ENCODE results near the gene TRABD2B. TPM values are rescaled to one million over a fixed set of nuclear protein-coding genes. Genes with fewer than 3 reads are reported as not detected.

TRABD2B gene
- total RNA-seq, 1 donor from 2014 or later = 1.4 TPM

GRCh38 chr1:47819574-47819888, 177.7 kb downstream of the TRABD2B start:
- DNase-seq = no peak
- no peak overlapping the region for H3K4me3 ChIP-seq
- TF ChIP-seq, protein P1, sequence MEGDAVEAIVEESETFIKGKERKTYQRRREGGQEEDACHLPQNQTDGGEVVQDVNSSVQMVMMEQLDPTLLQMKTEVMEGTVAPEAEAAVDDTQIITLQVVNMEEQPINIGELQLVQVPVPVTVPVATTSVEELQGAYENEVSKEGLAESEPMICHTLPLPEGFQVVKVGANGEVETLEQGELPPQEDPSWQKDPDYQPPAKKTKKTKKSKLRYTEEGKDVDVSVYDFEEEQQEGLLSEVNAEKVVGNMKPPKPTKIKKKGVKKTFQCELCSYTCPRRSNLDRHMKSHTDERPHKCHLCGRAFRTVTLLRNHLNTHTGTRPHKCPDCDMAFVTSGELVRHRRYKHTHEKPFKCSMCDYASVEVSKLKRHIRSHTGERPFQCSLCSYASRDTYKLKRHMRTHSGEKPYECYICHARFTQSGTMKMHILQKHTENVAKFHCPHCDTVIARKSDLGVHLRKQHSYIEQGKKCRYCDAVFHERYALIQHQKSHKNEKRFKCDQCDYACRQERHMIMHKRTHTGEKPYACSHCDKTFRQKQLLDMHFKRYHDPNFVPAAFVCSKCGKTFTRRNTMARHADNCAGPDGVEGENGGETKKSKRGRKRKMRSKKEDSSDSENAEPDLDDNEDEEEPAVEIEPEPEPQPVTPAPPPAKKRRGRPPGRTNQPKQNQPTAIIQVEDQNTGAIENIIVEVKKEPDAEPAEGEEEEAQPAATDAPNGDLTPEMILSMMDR (IDR thresholded peaks at IDR 0.05; ENCODE audit: borderline replicate concordance) = no peak
- no peaks in the 10 kb centered on the region for H3K27me3 ChIP-seq (ENCODE audit: low read depth)
- H3K9me3 ChIP-seq (replicated peaks) = no peaks in the 10 kb centered on the region
- no peak overlapping the region for H3K27ac ChIP-seq (replicated peaks)
- intact Hi-C loops (cut with micrococcal nuclease) = no loop called here
- peaks cover 9% of the 10 kb centered on the region for H3K4me1 ChIP-seq
- H3K36me3 ChIP-seq = no peaks in the 10 kb centered on the region

GRCh38 chr1:47818682-47819573, 178.3 kb downstream of the TRABD2B start:
- Histone ChIP-seq H3K36me3 (no peaks in the 10 kb centered on the region), H3K27ac (replicated peaks) (no peak overlapping the region), H3K27me3 (ENCODE audit: low read depth) (no peaks in the 10 kb centered on the region), H3K4me1 (peaks cover 15% of the 10 kb centered on the region), H3K9me3 (replicated peaks) (no peaks in the 10 kb centered on the region), H3K4me3 (no peak overlapping the region)
- no peak for DNase-seq
- TF ChIP-seq, protein P1 (IDR thresholded peaks at IDR 0.05; ENCODE audit: borderline replicate concordance) = no peak
- intact Hi-C loops (cut with micrococcal nuclease) = no loop called here

- H3K36me3 ChIP-seq = no peaks in the 10 kb centered on the region
- H3K4me1 ChIP-seq = peaks cover 19% of the 10 kb centered on the region
- H3K9me3 ChIP-seq (replicated peaks) = no peaks in the 10 kb centered on the region
- intact Hi-C loops (cut with micrococcal nuclease) = no loop called here
- H3K27me3 ChIP-seq (ENCODE audit: low read depth) = no peaks in the 10 kb centered on the region
- TF ChIP-seq, protein P1 (IDR thresholded peaks at IDR 0.05; ENCODE audit: borderline replicate concordance) = no peak
- no peak for DNase-seq
- no peak overlapping the region for H3K4me3 ChIP-seq
- no peak overlapping the region for H3K27ac ChIP-seq (replicated peaks)
Measured at GRCh38 chr1:47817861-47818260, 179.3 kb downstream of the TRABD2B start.

DNA sequence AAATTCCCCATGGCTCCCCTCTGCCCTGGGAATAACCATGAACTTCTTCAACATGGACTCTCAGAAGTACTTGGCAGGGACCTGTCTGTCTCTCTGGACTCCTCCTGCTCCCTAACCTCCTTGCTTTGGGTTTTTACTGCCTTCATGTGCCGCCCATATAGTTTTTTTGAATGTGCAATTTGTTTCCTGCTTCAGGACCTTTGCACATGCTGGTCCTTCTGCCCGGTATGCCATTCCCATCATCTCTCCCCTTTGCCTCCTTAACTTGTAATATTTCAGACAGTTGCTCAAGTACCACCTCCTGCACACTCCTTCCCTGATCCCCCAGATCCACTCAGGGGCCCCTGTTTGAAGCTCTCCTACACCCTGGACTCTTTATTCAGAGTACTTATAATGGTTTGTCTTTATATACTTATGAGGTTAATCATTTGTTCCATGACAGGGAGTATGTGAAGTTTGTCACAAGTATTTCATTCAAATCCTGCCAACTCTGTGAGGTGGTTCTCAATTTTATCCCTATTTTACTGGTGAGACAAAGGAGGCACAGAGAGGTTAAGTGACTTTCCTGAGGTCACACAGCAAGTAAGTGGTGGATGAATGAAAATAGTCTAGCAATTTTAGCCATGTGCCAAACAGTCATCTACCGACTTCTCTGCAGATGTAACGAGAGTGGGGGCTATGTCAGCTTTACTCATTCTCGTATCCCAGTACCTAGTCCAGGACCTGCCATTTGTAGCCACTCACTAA, 180.7 kb downstream of the TRABD2B start:
- TF ChIP-seq, protein P1 (IDR thresholded peaks at IDR 0.05; ENCODE audit: borderline replicate concordance) = no peak
- Histone ChIP-seq H3K36me3 (no peaks in the 10 kb centered on the region), H3K9me3 (replicated peaks) (no peaks in the 10 kb centered on the region), H3K27me3 (ENCODE audit: low read depth) (no peaks in the 10 kb centered on the region), H3K27ac (replicated peaks) (no peak overlapping the region), H3K4me1 (peaks cover 19% of the 10 kb centered on the region), H3K4me3 (no peak overlapping the region)
- intact Hi-C loops (cut with micrococcal nuclease) = no loop called here
- no peak for DNase-seq

- Histone ChIP-seq H3K27me3 (ENCODE audit: low read depth) (no peaks in the 10 kb centered on the region), H3K27ac (replicated peaks) (no peak overlapping the region), H3K4me3 (no peak overlapping the region), H3K36me3 (no peaks in the 10 kb centered on the region), H3K9me3 (replicated peaks) (no peaks in the 10 kb centered on the region), H3K4me1 (peaks cover 19% of the 10 kb centered on the region)
- DNase-seq = no peak
- intact Hi-C loops (cut with micrococcal nuclease) = no loop called here
- TF ChIP-seq, protein P1 (IDR thresholded peaks at IDR 0.05; ENCODE audit: borderline replicate concordance) = no peak
Measured at GRCh38 chr1:47814612-47815395, 182.4 kb downstream of the TRABD2B start.
